ENCODE data around the gene VWA8. TPM values are rescaled to one million over a fixed set of nuclear protein-coding genes. Genes with fewer than 3 reads are reported as not detected.

The VWA8 gene
- total RNA-seq, 1 donor from 2014 or later, result 15.8 TPM

DNA sequence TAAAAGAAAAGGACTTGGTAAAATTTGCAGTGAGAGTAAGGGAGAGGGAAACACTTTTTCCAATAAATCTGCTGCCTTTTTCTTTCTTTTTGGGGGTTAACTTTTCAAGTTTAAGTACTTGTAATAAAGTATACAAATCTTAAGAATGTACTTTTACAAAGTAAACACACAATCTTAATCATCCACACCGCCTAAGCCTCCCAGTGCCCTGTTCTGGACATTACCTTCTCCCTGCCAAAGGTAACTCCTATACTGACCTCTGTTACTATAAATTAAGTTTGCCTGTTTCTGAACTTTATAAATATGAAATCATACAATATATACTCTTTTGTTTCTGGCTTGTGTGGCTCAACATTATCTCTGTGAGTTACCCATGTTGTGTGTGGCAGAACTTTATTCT, 365.6 kb downstream of the VWA8 start:
- no peaks in the 10 kb centered on the region for H3K27me3 Mint-ChIP-seq (ENCODE audit: unreplicated experiment)
- TF ChIP-seq, protein P1, sequence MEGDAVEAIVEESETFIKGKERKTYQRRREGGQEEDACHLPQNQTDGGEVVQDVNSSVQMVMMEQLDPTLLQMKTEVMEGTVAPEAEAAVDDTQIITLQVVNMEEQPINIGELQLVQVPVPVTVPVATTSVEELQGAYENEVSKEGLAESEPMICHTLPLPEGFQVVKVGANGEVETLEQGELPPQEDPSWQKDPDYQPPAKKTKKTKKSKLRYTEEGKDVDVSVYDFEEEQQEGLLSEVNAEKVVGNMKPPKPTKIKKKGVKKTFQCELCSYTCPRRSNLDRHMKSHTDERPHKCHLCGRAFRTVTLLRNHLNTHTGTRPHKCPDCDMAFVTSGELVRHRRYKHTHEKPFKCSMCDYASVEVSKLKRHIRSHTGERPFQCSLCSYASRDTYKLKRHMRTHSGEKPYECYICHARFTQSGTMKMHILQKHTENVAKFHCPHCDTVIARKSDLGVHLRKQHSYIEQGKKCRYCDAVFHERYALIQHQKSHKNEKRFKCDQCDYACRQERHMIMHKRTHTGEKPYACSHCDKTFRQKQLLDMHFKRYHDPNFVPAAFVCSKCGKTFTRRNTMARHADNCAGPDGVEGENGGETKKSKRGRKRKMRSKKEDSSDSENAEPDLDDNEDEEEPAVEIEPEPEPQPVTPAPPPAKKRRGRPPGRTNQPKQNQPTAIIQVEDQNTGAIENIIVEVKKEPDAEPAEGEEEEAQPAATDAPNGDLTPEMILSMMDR (IDR thresholded peaks at IDR 0.05), result no peak
- no peaks in the 10 kb centered on the region for H3K9me3 Mint-ChIP-seq (ENCODE audit: unreplicated experiment)
- H3K4me3 Mint-ChIP-seq (ENCODE audit: unreplicated experiment), result no peak overlapping the region
- peaks cover 3% of the 10 kb centered on the region for H3K36me3 Mint-ChIP-seq (ENCODE audit: unreplicated experiment)
- no peak overlapping the region for H3K27ac Mint-ChIP-seq (ENCODE audit: unreplicated experiment)
- H3K4me1 Mint-ChIP-seq (ENCODE audit: unreplicated experiment), result peaks cover 22% of the 10 kb centered on the region
- DNase-seq (ENCODE audit: extremely low spot score, unreplicated experiment), result no peak

DNA sequence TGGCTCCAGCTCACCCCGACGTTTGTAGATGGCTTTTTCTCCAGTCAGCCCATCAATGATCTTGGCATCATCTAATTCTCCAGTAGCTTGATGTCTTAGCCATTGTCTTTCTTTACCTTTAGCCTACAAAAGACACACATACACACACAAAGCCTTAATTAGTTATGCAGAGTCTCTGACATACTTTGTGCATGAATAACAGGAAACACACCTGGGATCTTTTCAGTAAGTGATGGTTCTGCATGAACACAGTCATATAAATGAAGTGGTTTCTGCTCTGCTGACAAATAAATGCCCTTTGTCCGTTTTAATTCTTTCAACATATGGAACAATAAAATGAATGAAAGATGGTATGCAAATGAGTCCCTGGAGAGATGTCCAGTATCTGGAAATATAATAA, 370.3 kb downstream of the VWA8 start:
- H3K36me3 Mint-ChIP-seq (ENCODE audit: unreplicated experiment), result peaks cover 17% of the 10 kb centered on the region
- DNase-seq (ENCODE audit: extremely low spot score, unreplicated experiment), result no peak
- no peak overlapping the region for H3K27ac Mint-ChIP-seq (ENCODE audit: unreplicated experiment)
- no peaks in the 10 kb centered on the region for H3K9me3 Mint-ChIP-seq (ENCODE audit: unreplicated experiment)
- TF ChIP-seq, protein P1 (IDR thresholded peaks at IDR 0.05), result no peak
- no peaks in the 10 kb centered on the region for H3K27me3 Mint-ChIP-seq (ENCODE audit: unreplicated experiment)
- H3K4me1 Mint-ChIP-seq (ENCODE audit: unreplicated experiment), result peaks cover 26% of the 10 kb centered on the region
- H3K4me3 Mint-ChIP-seq (ENCODE audit: unreplicated experiment), result no peak overlapping the region

DNA sequence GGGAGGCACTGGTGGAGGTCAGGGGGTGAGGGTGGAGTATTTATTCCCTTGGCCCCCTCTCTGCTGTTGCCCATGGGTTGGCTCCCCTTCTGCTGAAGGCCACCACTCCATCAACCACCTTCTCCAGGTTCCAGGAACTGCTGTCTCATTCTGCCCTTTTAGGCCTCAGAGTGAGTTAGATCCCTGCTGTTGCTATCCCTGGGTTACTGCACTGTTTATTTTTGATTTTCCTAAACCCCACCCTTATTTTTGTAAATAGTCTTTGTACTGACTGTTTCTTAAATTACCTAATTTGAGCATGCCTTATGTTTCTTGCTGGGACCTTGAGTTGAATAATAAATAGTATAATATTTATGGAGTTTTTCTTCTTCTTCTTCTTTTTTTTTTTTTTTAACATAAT, 370.8 kb downstream of the VWA8 start:
- no peak for DNase-seq (ENCODE audit: extremely low spot score, unreplicated experiment)
- Mint-ChIP-seq H3K36me3 (ENCODE audit: unreplicated experiment) (peaks cover 17% of the 10 kb centered on the region), H3K9me3 (ENCODE audit: unreplicated experiment) (no peaks in the 10 kb centered on the region), H3K27ac (ENCODE audit: unreplicated experiment) (peak overlapping the region; percentile 77), H3K4me3 (ENCODE audit: unreplicated experiment) (no peak overlapping the region), H3K27me3 (ENCODE audit: unreplicated experiment) (no peaks in the 10 kb centered on the region), H3K4me1 (ENCODE audit: unreplicated experiment) (peaks cover 22% of the 10 kb centered on the region)
- TF ChIP-seq, protein P1 (IDR thresholded peaks at IDR 0.05), result no peak

DNA sequence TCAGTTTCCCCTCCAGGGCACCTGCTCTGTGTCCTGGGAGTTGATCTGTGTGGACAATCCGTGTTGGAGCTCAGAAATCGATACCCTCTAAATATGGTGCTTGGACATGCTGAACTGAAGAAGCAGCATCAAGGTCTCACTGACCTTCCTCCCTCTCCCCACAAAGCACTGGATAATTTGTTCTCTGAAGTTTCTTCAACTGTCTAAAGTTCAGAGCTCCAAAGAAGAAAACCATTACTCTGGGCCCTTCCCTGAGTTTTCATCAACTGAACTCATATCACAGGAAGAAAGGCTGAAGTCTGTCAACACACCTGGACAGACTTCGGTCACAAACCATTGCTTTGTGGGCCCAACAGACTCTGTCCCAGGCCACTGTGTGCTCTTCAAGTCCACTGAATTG, 371.5 kb downstream of the VWA8 start:
- TF ChIP-seq, protein P1 (IDR thresholded peaks at IDR 0.05), result no peak
- H3K4me3 Mint-ChIP-seq (ENCODE audit: unreplicated experiment), result no peak overlapping the region
- no peaks in the 10 kb centered on the region for H3K9me3 Mint-ChIP-seq (ENCODE audit: unreplicated experiment)
- peaks cover 17% of the 10 kb centered on the region for H3K36me3 Mint-ChIP-seq (ENCODE audit: unreplicated experiment)
- H3K4me1 Mint-ChIP-seq (ENCODE audit: unreplicated experiment), result peaks cover 20% of the 10 kb centered on the region
- no peaks in the 10 kb centered on the region for H3K27me3 Mint-ChIP-seq (ENCODE audit: unreplicated experiment)
- H3K27ac Mint-ChIP-seq (ENCODE audit: unreplicated experiment), result peak overlapping the region; percentile 77
- no peak for DNase-seq (ENCODE audit: extremely low spot score, unreplicated experiment)

DNA sequence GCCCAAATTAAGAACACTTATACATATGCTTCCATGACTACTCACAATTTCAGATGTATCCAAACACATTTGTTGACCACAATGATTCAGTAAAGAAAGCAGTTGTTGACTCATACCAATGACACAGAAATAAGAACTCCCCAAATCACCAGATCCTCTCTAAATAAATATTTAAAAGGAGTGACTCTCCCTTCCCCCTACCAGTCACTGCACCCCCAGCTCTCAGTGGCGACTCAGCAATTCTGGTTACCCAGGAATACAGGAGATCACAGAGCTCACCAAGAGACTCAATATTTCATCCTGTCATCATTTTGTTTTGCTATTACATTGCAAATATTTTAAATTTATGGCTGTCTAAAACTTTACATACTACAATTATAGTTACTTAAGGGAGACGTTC, 372.0 kb downstream of the VWA8 start:
- Mint-ChIP-seq H3K4me3 (ENCODE audit: unreplicated experiment) (no peak overlapping the region), H3K27me3 (ENCODE audit: unreplicated experiment) (no peaks in the 10 kb centered on the region), H3K4me1 (ENCODE audit: unreplicated experiment) (peaks cover 20% of the 10 kb centered on the region), H3K36me3 (ENCODE audit: unreplicated experiment) (peaks cover 18% of the 10 kb centered on the region), H3K9me3 (ENCODE audit: unreplicated experiment) (no peaks in the 10 kb centered on the region), H3K27ac (ENCODE audit: unreplicated experiment) (peak overlapping the region; percentile 77)
- TF ChIP-seq, protein P1 (IDR thresholded peaks at IDR 0.05), result no peak
- DNase-seq (ENCODE audit: extremely low spot score, unreplicated experiment), result no peak
